Measurements from ENCODE around the gene ELMOD1. TPM values are rescaled to one million over a fixed set of nuclear protein-coding genes. Genes with fewer than 3 reads are reported as not detected.

ELMOD1 gene
- total and polyA plus RNA-seq, 2 of the 4 experiments (the other 2 are of a cell fraction): 0.18 to 0.29 TPM

DNA sequence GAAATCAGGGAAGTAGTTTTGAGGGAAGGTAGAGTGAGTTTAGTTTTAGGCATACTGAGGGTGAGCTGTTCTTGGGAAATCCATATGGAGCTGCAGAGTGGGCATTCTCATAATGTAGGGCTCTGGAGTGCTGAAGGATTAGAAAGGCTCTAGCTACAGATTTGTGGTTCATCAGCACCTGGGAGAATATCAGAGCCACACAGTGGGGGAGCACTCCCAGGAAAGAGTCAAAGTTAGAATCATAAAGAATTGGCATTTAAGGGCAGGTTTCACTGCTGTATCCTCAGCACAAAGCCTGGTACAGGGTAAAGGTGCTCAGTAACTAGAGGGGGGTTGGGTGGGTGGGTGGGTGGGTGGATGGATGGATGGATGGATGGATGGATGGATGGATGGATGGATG, 68.4 kb downstream of the ELMOD1 start:
- Histone ChIP-seq H3K9ac (ENCODE audit: low read depth, low read length) (no peak overlapping the region), H3K4ac (ENCODE audit: low read depth, low read length) (no peak overlapping the region), H3K79me1 (ENCODE audit: low read depth in 1 of 2, low read length in 2 of 2) (no peaks in the 10 kb centered on the region), H2BK5ac (ENCODE audit: low read depth, low read length, poor library complexity, severe bottlenecking) (no peak overlapping the region), H3K4me3 (ENCODE audit: insufficient read depth, low read depth, low read length) (no peak overlapping the region), H3K18ac (ENCODE audit: low read depth, low read length) (no peak overlapping the region), H3K23ac (ENCODE audit: low read depth, low read length) (no peak overlapping the region), H3K27ac (ENCODE audit: insufficient read depth, low read length) (no peak overlapping the region), H3K14ac (replicated peaks; ENCODE audit: low read depth, low read length) (no peak overlapping the region), H2AK9ac (replicated peaks; ENCODE audit: low read depth, low read length, poor library complexity) (no peak overlapping the region), H4K5ac (ENCODE audit: low read depth, low read length) (no peak overlapping the region), H3K9me1 (ENCODE audit: insufficient read depth, low read length) (no peaks in the 10 kb centered on the region), H3K9me3 (ENCODE audit: control insufficient read depth, insufficient read depth, low read length) (no peaks in the 10 kb centered on the region), H3K27me3 (ENCODE audit: control insufficient read depth, insufficient read depth, low read length) (peaks cover 2% of the 10 kb centered on the region; the same call in 1 of the 2 replicates), H2BK20ac (ENCODE audit: low read depth, low read length) (no peak overlapping the region), H3K4me1 (ENCODE audit: control insufficient read depth, insufficient read depth, low read length) (no peaks in the 10 kb centered on the region), H3K36me3 (ENCODE audit: control insufficient read depth, insufficient read depth, low read length) (no peaks in the 10 kb centered on the region), H4K20me1 (ENCODE audit: insufficient read depth, low read length) (no peaks in the 10 kb centered on the region), H3K56ac (ENCODE audit: extremely low read depth, insufficient read depth, low read length) (no peak overlapping the region), H2BK120ac (ENCODE audit: low read depth, low read length) (no peak overlapping the region), H4K91ac (ENCODE audit: insufficient read depth, low read depth, low read length) (no peak overlapping the region), H4K8ac (ENCODE audit: low read depth in 2 of 2, low read length in 2 of 2) (no peak overlapping the region), H3K4me2 (ENCODE audit: low read depth, low read length) (no peak overlapping the region), H2AFZ (replicated peaks; ENCODE audit: low read length, poor library complexity) (no peak overlapping the region), H2BK15ac (ENCODE audit: low read depth, low read length) (no peak overlapping the region), H2AK5ac (ENCODE audit: low read depth, low read length) (no peak overlapping the region)
- DNase-seq (no peak), ATAC-seq (ENCODE audit: low read depth) (no peak)
- ChIA-PET POLR2A (ENCODE audit: unreplicated experiment) (no interaction called here), CTCF (no interaction called here)
- no peak for TF ChIP-seq MXI1 (IDR thresholded peaks at IDR 0.05; ENCODE audit: borderline replicate concordance, low read depth, low read length)
- no peak for TF ChIP-seq RAD21 (IDR thresholded peaks at IDR 0.05; ENCODE audit: low read length)
- TF ChIP-seq, protein P1, sequence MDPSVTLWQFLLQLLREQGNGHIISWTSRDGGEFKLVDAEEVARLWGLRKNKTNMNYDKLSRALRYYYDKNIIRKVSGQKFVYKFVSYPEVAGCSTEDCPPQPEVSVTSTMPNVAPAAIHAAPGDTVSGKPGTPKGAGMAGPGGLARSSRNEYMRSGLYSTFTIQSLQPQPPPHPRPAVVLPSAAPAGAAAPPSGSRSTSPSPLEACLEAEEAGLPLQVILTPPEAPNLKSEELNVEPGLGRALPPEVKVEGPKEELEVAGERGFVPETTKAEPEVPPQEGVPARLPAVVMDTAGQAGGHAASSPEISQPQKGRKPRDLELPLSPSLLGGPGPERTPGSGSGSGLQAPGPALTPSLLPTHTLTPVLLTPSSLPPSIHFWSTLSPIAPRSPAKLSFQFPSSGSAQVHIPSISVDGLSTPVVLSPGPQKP (IDR thresholded peaks at IDR 0.05; ENCODE audit: borderline replicate concordance, low read depth, low read length): no peak
- intact Hi-C loops (cut with micrococcal nuclease): no loop called here
- no TSS peak for BruUV-seq (replicated peaks)
- in situ Hi-C loops (cut with MboI; ENCODE audit: low sequenced_read_pairs): no loop called here
- dilution Hi-C loops (cut with HindIII; ENCODE audit: low sequenced_read_pairs, unreplicated experiment): no loop called here
